Mesendoderm (in vitro differentiated cells): ENCODE measurements around the gene DDX47. TPM values are rescaled to one million over a fixed set of nuclear protein-coding genes. Genes with fewer than 3 reads are reported as not detected.
"Not testable (repeated sequence)": the region's sequence is repeated elsewhere in the genome, so short reads cannot be mapped to it uniquely, and the experiment has no call there.

Experiments used
- DNase-seq: peaks from one replicate; pipeline ENCODE4 v3.0.0; 2013
- H2AK5ac ChIP-seq: 2 replicates; pipeline ENCODE4 v1.6.1; 2013; ENCODE audit warnings: low read length, inconsistent platforms
- H2BK120ac ChIP-seq: 2 replicates; pipeline ENCODE4 v1.6.1; 2013; ENCODE audit warnings: low read depth, mild to moderate bottlenecking, low read length, moderate library complexity, mixed read lengths
- H2BK15ac ChIP-seq: replicated peaks from 2 replicates; pipeline ENCODE4 v1.6.1; 2013; ENCODE audit warnings: low read depth, mild to moderate bottlenecking, moderate library complexity
- H2BK5ac ChIP-seq: 2 replicates; pipeline ENCODE4 v1.6.1; 2013; ENCODE audit warnings: low read length, inconsistent platforms
- H3K18ac ChIP-seq: 2 replicates; pipeline ENCODE4 v1.6.1; 2013; ENCODE audit warnings: mild to moderate bottlenecking, low read length, mixed read lengths
- H3K23ac ChIP-seq: one replicate; pipeline ENCODE4 v1.6.1; 2013; ENCODE audit warnings: low read length
- H3K27ac ChIP-seq: 2 replicates; pipeline ENCODE4 v1.5.1; 2013; ENCODE audit warnings: low read depth, mild to moderate bottlenecking, inconsistent platforms, low read length, moderate library complexity
- H3K27me3 ChIP-seq: 2 replicates; pipeline ENCODE4 v1.6.1; 2013; ENCODE audit warnings: low read length, control low read depth, mild to moderate bottlenecking, inconsistent platforms; ENCODE audit not compliant: insufficient read depth, poor library complexity
- H3K36me3 ChIP-seq: 2 replicates; pipeline ENCODE4 v1.6.1; 2013; ENCODE audit warnings: low read length, inconsistent platforms; ENCODE audit not compliant: control insufficient read depth, insufficient read depth
- H3K4ac ChIP-seq: one replicate; pipeline ENCODE4 v1.6.1; 2013; ENCODE audit warnings: low read depth, mild to moderate bottlenecking, low read length, moderate library complexity
- H3K4me1 ChIP-seq: 2 replicates; pipeline ENCODE4 v1.6.1; 2013; ENCODE audit warnings: low read depth, low read length, inconsistent platforms; ENCODE audit not compliant: control insufficient read depth
- H3K4me2 ChIP-seq: 2 replicates; pipeline ENCODE4 v1.6.1; 2013; ENCODE audit warnings: low read length
- H3K4me3 ChIP-seq: 2 replicates; pipeline ENCODE4 v1.5.1; 2013; ENCODE audit warnings: mild to moderate bottlenecking, low read length
- H3K56ac ChIP-seq: one replicate; pipeline ENCODE4 v1.6.1; 2013; ENCODE audit warnings: low read length
- H3K79me1 ChIP-seq: 2 replicates; pipeline ENCODE4 v1.6.1; 2013; ENCODE audit warnings: low read length, inconsistent platforms
- H3K79me2 ChIP-seq: 2 replicates; pipeline ENCODE4 v1.6.1; 2013; ENCODE audit warnings: mild to moderate bottlenecking, low read length; ENCODE audit not compliant: control insufficient read depth, insufficient read depth
- H3K9ac ChIP-seq: 2 replicates; pipeline ENCODE4 v1.6.1; 2013; ENCODE audit warnings: low read length, inconsistent platforms
- H4K5ac ChIP-seq: one replicate; pipeline ENCODE4 v1.6.1; 2013; ENCODE audit warnings: low read length
- H4K8ac ChIP-seq: one replicate; pipeline ENCODE4 v1.6.1; 2013; ENCODE audit warnings: low read depth, mild to moderate bottlenecking, control low read depth, low read length, moderate library complexity
- WGBS: extraction: QIAGEN DNeasy Blood & Tissue Kit; methylation state at CpG from one replicate; pipeline ENCODE4 v1.1.7; 2013; ENCODE audit warnings: low lambda C conversion rate, missing lambda C conversion rate; ENCODE audit not compliant: insufficient coverage; ENCODE audit errors: extremely low coverage; 5-methylcytosine and 5-hydroxymethylcytosine counted together
- small RNA-seq: library from polyadenylated mRNA; stranded (forward); fragments of <200 nt; extraction: miRNeasy Mini kit (QIAGEN cat#:217004); gene quantifications from one replicate; pipeline ENCODE3, GENCODE V24; 2013; ENCODE audit not compliant: insufficient read depth

DDX47 gene

GRCh38 chr12:12875301-12875700 lies 62.2 kb downstream of the DDX47 start:
- not testable (repeated sequence) for H3K27ac ChIP-seq, H3K4me3 ChIP-seq, H4K5ac ChIP-seq, H3K79me1 ChIP-seq, H3K23ac ChIP-seq, H3K4me2 ChIP-seq, H3K36me3 ChIP-seq, H3K9ac ChIP-seq, H3K56ac ChIP-seq, H2BK120ac ChIP-seq, H2BK5ac ChIP-seq, DNase-seq, H2BK15ac ChIP-seq, H2AK5ac ChIP-seq, H3K18ac ChIP-seq, H3K27me3 ChIP-seq, H3K4ac ChIP-seq, H4K8ac ChIP-seq, H3K79me2 ChIP-seq
- no CpG with 5 or more reads among the region's 10 CpGs for WGBS
- H3K4me1 ChIP-seq: peaks cover 12% of the 10 kb centered on the region

GRCh38 chr12:12877153-12877768 lies 64.1 kb downstream of the DDX47 start:
- Histone ChIP-seq H2BK5ac (no peak overlapping the region), H3K9ac (no peak overlapping the region), H2AK5ac (no peak overlapping the region), H2BK15ac (no peak overlapping the region), H3K4ac (no peak overlapping the region), H3K4me1 (peaks cover 6% of the 10 kb centered on the region), H3K23ac (no peak overlapping the region), H3K27ac (no peak overlapping the region), H3K36me3 (no peaks in the 10 kb centered on the region), H3K4me3 (no peak overlapping the region), H3K56ac (no peak overlapping the region), H3K4me2 (no peak overlapping the region), H2BK120ac (no peak overlapping the region), H4K8ac (no peak overlapping the region), H3K18ac (no peak overlapping the region), H3K79me1 (no peaks in the 10 kb centered on the region), H3K79me2 (no peaks in the 10 kb centered on the region), H3K27me3 (no peaks in the 10 kb centered on the region), H4K5ac (no peak overlapping the region)
- WGBS: no CpG with 5 or more reads among the region's 5 CpGs
- no peak for DNase-seq

- Histone ChIP-seq H2BK15ac (no peak overlapping the region), H3K79me2 (no peaks in the 10 kb centered on the region), H3K4me3 (no peak overlapping the region), H2BK120ac (no peak overlapping the region), H3K27me3 (no peaks in the 10 kb centered on the region), H3K23ac (no peak overlapping the region), H2BK5ac (no peak overlapping the region), H3K36me3 (no peaks in the 10 kb centered on the region), H3K18ac (no peak overlapping the region), H3K4me1 (no peaks in the 10 kb centered on the region), H3K56ac (no peak overlapping the region), H2AK5ac (no peak overlapping the region), H4K8ac (no peak overlapping the region), H3K27ac (no peak overlapping the region), H3K79me1 (no peaks in the 10 kb centered on the region), H3K4ac (no peak overlapping the region), H3K4me2 (no peak overlapping the region), H4K5ac (no peak overlapping the region), H3K9ac (no peak overlapping the region)
- no CpG with 5 or more reads among the region's 9 CpGs for WGBS
- DNase-seq: no peak
These were observed 64.8 kb downstream of the DDX47 start for GRCh38 chr12:12877781-12878455.

Small RNA genes lying within 50 kb of the gene (small RNA-seq; reads per million reads assigned to genes)
- gene AC007215.1 (not detected), gene MIR613 (not detected)
